ENCODE results near the gene RICTOR.

DNA sequence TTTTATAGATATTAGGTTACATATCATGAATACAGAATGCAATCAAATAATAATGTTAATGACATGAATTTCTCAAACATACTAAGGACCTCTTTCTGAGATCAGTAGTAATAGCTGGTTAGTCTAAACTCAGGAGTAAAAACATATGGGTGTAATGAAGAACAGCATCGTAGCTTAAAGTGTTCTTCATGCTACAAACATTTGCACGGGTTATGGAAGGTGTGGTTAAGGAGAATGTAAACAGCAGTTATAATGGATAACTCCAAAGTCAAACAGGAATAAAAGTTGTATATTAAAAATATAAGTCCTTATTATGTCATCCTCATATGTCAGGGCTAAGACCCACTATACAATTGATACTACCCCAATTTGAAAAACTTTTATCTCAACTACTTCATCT lies 112.5 kb downstream of the RICTOR start:
- TF ChIP-seq, protein P1, sequence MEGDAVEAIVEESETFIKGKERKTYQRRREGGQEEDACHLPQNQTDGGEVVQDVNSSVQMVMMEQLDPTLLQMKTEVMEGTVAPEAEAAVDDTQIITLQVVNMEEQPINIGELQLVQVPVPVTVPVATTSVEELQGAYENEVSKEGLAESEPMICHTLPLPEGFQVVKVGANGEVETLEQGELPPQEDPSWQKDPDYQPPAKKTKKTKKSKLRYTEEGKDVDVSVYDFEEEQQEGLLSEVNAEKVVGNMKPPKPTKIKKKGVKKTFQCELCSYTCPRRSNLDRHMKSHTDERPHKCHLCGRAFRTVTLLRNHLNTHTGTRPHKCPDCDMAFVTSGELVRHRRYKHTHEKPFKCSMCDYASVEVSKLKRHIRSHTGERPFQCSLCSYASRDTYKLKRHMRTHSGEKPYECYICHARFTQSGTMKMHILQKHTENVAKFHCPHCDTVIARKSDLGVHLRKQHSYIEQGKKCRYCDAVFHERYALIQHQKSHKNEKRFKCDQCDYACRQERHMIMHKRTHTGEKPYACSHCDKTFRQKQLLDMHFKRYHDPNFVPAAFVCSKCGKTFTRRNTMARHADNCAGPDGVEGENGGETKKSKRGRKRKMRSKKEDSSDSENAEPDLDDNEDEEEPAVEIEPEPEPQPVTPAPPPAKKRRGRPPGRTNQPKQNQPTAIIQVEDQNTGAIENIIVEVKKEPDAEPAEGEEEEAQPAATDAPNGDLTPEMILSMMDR (IDR thresholded peaks at IDR 0.05 in 8 of 11, conservative IDR thresholded peaks at IDR 0.05 in 3 of 11), result no peak
- no peak for TF ChIP-seq POLR2A (IDR thresholded peaks at IDR 0.05)

Measured in spleen (tissue), 7 donors.